NCI-H2196 treated with DMSO at 0.1 percent for 48 hours (cell line): Measurements from ENCODE around the gene HTR5A.
"Not testable (repeated sequence)": the region's sequence is repeated elsewhere in the genome, so short reads cannot be mapped to it uniquely, and the experiment has no call there.

Experiments
- DNase-seq: peaks from one replicate; lab custom pipeline; 2025; ENCODE audit not compliant: unreplicated experiment; lab: John Stamatoyannopoulos, UW

Gene HTR5A

DNA sequence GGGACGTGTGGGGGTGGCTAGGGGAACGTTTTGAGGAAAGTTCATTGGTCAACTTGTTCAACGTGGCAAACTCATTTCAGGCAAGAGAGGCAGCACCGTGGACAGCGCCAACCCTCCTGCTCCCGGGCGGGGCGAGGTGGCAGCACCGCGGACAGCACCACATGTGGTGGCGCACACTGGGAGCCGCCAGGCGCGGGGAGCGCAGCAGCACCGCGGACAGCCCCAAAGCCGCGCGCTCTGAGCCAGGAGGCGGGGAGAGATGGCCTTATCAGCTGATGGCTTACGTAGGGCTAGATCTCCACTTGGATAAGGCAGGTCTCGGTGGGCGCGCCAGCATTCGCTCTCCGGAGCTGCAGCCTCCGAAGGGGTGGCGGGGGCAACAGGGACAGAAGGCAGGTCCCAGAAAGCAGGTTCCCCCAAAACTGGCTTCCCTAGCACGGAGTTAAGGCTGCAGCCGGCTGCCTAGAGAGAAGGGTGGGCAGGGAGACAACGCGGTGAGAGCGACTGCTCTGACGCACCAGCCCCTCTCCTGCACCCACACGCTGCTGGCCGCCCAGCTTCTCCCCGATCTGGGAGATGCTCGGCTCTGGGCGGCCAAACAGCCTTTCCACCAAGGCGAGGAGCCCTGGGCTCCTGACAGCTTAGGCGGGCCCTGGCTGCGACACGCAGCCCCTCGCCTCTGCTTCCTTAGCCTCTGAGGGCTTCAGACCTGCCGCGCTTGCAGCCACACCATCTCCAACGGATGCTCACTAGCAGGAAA lies at the start of gene HTR5A:
Gene HTR5A, plus strand, starts transcription at position 333 of the 760 bp plus-strand sequence. CDS start 576 bp downstream, outside the sequence.
- no peak for DNase-seq

- no peak for DNase-seq
Observed at GRCh38 chr7:155020996-155021395, 49.1 kb upstream of the HTR5A start.

- no peak for DNase-seq
Observed at GRCh38 chr7:155021699-155022145, 48.4 kb upstream of the HTR5A start.

GRCh38 chr7:155027879-155028278 lies 42.2 kb upstream of the HTR5A start:
- no peak for DNase-seq

- DNase-seq: no peak
Observed at GRCh38 chr7:155032978-155033377, 37.1 kb upstream of the HTR5A start.

DNA sequence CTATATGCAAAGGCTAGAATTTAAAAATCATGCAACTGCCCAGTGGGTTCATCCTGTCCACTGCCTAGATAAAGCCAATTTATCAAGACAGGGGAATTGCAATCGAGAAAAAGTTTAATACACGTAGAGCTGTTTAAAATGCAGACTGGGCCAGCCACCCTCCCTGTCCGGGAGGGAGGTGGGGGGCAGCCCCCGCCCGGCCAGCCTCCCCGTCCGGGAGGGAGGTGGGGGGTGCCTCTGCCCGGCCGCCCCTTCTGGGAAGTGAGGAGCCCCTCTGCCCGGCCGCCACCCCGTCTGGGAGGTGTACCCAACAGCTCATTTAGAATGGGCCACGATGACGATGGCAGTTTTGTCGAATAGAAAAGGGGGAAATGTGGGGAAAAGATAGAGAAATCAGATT lies 35.6 kb upstream of the HTR5A start:
- not testable (repeated sequence) for DNase-seq

DNA sequence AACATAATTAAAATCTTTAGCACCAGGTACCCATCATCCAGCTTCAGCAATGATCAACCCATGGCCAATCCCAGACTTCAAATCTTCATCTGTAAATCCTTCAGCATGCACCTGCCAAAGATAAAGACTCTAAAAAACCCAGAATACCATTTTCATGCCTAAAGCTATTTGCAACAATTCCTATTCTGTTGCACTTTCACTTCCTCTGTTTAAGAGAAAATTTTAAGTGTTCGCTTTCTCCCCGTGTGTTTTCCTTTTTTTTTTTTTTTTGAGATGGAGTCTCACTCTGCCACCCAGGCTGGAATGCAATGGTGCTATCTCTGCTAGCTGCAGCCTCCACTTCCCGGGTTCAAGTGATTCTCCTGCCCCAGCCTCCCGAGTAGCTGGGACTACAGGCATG lies 31.8 kb upstream of the HTR5A start:
- DNase-seq: no peak

- DNase-seq: no peak
Observed at GRCh38 chr7:155043756-155044155, 26.4 kb upstream of the HTR5A start.

DNA sequence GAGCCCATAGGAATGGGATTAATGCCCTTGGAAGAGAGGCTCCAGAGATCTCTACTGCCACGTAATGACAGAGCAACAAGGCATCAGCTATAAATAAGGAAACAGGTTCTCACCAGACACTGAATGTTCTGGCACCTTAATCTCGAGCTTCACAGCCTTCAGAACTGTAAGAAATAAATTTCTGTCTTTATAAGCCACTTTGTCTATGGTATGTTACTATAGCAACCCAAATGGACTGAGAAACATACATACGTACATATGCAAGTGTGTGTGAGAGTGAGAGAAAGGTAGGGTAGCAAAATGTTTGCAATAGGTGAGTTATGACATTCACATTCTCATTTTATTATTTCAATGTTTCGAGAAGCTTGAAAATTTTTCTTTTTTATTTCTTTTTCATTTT lies 22.1 kb upstream of the HTR5A start:
- DNase-seq: no peak

DNA sequence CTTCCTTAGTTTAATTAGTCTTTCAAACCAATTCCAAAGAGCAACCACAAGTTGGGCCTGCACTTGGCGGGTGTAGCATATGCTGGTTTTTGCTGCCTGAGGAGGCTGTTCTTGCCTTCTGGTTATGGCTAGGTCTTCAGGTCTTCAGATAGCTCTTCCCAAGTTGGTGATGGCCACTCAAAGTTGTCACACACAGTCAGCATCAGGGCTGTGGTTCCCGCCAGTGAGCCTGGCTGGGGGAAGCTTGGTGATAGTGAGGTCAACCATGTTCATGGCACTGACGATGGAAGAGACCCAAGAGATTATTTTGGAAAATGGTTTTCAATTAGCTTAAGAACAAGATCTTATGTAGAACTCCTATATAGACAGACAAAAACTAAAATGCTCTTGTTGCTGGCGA lies 18.8 kb upstream of the HTR5A start:
- DNase-seq: no peak

- no peak for DNase-seq
Observed at GRCh38 chr7:155053002-155053401, 17.1 kb upstream of the HTR5A start.

DNA sequence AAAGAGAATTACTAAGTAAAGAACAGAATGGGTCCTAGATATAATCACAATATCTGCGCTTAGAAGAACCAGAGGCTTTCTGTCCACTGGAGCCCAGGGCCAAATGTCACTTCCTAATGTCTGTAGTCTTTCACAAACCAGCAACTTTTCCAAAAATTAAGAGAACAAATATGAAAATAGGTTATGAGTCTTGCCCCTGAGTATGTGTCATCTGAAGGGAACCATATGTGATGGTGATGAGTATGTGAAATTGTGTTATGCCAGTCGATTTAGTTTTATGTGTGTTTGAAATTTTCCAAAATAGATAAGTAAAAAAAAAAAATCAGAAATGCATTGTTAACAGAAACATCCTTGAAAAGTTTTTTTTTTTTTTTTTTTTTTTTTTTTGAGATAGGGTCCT lies 15.4 kb upstream of the HTR5A start:
- no peak for DNase-seq

GRCh38 chr7:155057076-155057475 lies 13.0 kb upstream of the HTR5A start:
- DNase-seq: no peak

DNA sequence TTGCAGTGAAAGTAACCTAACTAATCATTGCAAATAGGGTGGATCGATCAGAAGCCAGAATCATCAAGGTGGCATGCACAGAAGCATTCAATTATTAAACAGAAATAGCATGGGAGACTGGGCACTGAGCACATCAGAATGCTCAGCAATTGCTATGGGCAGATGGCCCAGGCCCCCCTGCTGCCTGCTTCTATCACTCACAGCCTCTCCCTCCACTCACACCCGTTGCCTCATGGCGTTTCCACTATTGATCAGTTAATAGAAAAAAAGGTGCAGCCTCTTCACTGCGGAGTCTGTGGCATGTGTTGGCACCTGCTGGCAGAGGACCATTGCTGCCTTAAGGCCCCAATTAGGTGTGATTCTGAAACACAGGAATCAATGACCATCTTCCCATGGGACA lies 11.2 kb upstream of the HTR5A start:
- no peak for DNase-seq

DNA sequence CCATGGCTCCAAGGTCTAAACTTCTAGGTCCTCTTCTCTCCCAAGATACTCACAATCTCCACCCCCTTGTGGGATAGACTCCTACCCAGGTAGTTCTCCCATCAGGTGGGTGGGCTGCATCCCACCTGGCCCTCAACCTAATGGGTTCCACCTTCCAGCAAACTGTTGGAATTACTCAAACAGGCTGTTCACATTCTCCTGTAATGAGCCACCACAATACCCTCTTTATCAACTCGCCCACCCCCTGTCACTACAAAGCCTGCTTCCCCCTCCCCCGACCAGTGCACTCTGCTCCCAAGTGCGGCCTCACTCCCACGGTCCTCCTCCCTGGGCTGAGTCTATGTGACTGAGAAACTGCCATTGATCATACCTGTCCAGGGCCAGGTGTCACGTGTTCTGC lies 10.4 kb upstream of the HTR5A start:
- DNase-seq: no peak

DNA sequence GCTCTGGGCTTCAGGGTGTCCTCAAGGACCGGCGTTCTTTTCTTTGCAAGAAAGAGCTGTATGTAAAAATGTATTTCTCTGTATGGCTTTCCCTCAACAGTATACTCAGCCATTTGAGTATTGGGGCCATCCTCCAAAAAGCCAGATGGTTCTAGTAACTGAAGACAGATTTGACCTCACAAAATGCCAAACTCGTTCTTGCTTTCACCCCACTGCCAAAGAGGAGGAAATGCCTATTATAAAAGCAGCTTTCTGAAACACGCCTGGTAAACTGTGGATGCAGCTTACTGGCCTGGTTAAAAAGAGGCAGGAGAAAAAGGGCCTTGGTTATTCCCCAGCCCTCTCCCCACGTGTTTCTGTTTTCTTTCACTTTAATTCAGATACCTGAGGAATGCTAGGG lies 7.7 kb upstream of the HTR5A start:
- no peak for DNase-seq

DNA sequence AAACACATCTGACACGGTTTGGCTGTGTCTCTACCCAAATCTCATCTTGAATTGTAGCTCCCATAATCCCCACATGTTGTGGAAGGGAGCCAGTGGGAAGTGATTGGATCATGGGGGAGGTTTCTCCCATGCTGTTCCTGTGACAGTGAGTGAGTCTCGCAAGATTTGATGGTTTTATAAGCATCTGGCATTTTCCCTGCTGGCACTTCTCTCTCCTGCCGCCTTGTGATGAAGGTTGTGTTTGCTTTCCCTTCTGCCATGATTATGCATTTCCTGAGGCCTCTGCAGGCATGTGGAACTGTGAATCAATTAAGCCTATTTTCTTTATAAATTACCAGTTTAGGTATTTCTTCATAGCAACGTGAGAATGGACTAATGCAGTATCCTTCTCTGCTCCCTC lies 5.9 kb upstream of the HTR5A start:
- DNase-seq: no peak

GRCh38 chr7:155066417-155066950 lies 3.6 kb upstream of the HTR5A start:
- DNase-seq: peak; percentile 73

DNA sequence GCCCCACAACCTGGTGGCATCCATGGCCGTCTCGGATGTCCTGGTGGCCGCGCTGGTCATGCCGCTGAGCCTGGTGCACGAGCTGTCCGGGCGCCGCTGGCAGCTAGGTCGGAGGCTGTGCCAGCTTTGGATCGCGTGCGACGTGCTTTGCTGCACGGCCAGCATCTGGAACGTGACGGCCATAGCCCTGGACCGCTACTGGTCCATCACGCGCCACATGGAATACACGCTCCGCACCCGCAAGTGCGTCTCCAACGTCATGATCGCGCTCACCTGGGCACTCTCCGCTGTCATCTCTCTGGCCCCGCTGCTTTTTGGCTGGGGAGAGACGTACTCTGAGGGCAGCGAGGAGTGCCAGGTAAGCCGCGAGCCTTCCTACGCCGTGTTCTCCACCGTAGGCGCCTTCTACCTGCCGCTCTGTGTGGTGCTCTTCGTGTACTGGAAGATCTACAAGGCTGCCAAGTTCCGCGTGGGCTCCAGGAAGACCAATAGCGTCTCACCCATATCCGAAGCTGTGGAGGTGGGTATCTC lies 1.1 kb downstream of the HTR5A start:
- no peak for DNase-seq

DNA sequence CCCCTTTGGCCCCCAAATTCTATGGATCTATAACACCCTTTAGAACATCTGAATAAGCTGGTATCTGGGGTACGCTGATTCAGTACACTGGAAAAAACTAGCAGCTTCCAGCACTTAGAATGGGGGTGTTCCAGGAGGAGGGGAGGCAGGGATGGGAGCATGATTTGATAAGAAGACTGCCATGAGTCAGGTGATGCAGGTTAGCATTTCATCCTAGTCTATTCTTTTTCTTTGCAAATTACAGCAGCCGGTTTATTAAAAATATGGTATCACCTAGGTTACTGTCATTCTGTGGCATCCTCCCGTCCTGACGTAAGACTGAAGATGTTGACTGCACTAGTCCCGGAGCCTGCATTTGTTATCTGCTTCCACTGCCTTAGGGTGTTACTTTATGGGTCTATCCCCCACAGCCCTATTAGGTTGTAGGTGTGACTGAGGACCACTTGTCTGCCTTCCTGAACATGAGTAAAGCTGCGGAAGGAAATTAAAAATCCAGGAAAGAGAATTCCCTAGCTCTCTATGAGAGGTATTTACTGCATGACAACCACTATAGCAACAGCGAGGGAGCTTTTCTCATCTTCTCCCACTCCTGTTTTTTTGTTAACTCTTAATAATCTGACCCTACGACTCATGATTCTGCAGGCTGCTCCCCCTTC lies 1.9 kb downstream of the HTR5A start:
- DNase-seq: no peak

DNA sequence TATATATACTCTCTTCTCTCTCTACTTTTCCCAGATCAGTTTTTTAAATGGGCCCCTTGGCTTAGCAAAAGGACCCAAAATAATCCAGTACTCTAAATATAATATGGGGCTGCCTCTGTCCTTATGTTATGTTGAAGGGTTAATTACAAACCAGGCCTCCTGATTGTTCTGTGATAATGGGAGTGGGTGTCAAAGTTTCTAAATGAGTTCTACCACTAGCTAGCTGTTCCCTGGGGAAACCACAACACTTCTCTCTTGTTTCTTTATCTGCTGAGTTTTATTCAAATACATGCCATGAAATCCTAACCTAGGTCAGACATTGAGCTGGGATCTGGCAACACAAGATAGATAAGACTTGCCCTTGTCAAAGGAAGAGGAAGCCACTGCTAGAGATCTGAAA lies 3.8 kb downstream of the HTR5A start:
- no peak for DNase-seq

DNA sequence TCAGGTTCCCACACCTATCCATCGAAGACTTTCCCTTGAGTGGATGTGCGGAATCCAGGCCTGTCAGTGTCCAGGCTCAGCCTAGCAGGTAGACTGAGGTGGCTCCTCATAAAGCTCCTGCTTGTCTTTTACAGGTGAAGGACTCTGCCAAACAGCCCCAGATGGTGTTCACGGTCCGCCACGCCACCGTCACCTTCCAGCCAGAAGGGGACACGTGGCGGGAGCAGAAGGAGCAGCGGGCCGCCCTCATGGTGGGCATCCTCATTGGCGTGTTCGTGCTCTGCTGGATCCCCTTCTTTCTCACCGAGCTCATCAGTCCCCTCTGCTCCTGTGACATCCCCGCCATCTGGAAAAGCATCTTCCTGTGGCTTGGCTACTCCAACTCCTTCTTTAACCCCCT lies 13.9 kb downstream of the HTR5A start:
- DNase-seq: no peak
